SU-DHL-6 (cell line): ENCODE data around the gene NANS.

ENCODE experiments used
- H2AFZ ChIP-seq: fragments of 200-600 bp; sonication (generic); 2 replicates; pipeline ENCODE4 v1.6.1; 2014; ENCODE audit warnings: low read depth, mild to moderate bottlenecking, moderate library complexity, mixed read lengths, antibody characterized with exemption, low read length; ENCODE audit not compliant: severe bottlenecking
- H3F3A ChIP-seq: fragments of 200-600 bp; shearing (Covaris generic); 2 replicates; pipeline ENCODE4 v1.6.0; 2016; ENCODE audit warnings: antibody characterized with exemption, mild to moderate bottlenecking; ENCODE audit not compliant: insufficient read depth
- H3K27ac ChIP-seq: fragments of 200-600 bp; sonication (generic); 2 replicates; pipeline ENCODE4 v1.5.1; 2016; ENCODE audit warnings: low read depth, mild to moderate bottlenecking, low read length, moderate library complexity, mixed read lengths
- H3K27me3 ChIP-seq: fragments of 200-600 bp; sonication (generic), shearing (Covaris generic); 2 replicates; pipeline ENCODE4 v1.6.0; 2014; ENCODE audit warnings: mild to moderate bottlenecking, low read length
- H3K36me3 ChIP-seq: fragments of 200-600 bp; sonication (generic); 2 replicates; pipeline ENCODE4 v1.6.1; 2014; ENCODE audit warnings: mild to moderate bottlenecking, low read length, mixed read lengths
- H3K4me2 ChIP-seq: fragments of 300-600, 200-600 bp; shearing (Covaris generic), sonication (generic); 2 replicates; pipeline ENCODE4 v1.6.0; 2014; ENCODE audit warnings: low read length, low read depth, mild to moderate bottlenecking; ENCODE audit not compliant: poor library complexity, severe bottlenecking
- H3K4me3 ChIP-seq: fragments of 200-600 bp; sonication (generic); 2 replicates; pipeline ENCODE4 v1.5.1; 2014; ENCODE audit warnings: antibody characterized with exemption, low read length, mild to moderate bottlenecking, mixed read lengths; ENCODE audit not compliant: insufficient read depth, poor library complexity, severe bottlenecking
- H3K79me2 ChIP-seq: fragments of 200-600 bp; sonication (generic); 2 replicates; pipeline ENCODE4 v1.6.1; 2014; ENCODE audit warnings: mild to moderate bottlenecking, low read length, moderate library complexity; ENCODE audit not compliant: insufficient read depth
- H3K9ac ChIP-seq: fragments of 200-600 bp; sonication (generic); 2 replicates; pipeline ENCODE4 v1.7.0; 2014; ENCODE audit warnings: mild to moderate bottlenecking, low read length
- H3K9me2 ChIP-seq: fragments of 200-600 bp; sonication (generic); replicated peaks from 2 replicates; pipeline ENCODE4 v1.6.1; 2014; ENCODE audit warnings: low read length; ENCODE audit not compliant: insufficient read depth
- H3K9me3 ChIP-seq: fragments of 200-600 bp; sonication (generic); 2 replicates; pipeline ENCODE4 v1.6.1; 2014; ENCODE audit warnings: low read length, mixed read lengths; ENCODE audit not compliant: insufficient read depth
- H4K20me1 ChIP-seq: fragments of 200-600 bp; sonication (generic); 2 replicates; pipeline ENCODE4 v1.6.1; 2014; ENCODE audit warnings: low read depth, mild to moderate bottlenecking, antibody characterized with exemption, low read length, moderate library complexity, mixed read lengths
- CTCF ChIP-seq: fragments of 200-600 bp; sonication (generic); IDR thresholded peaks from one replicate; pipeline ENCODE4 v1.5.1; 2017; ENCODE audit warnings: antibody characterized with exemption, mild to moderate bottlenecking, low read length, moderate library complexity; ENCODE audit not compliant: insufficient read depth, poor library complexity, severe bottlenecking
- EZH2phosphoT487 ChIP-seq: fragments of 200-600 bp; sonication (generic), shearing (Covaris generic); conservative IDR thresholded peaks from 2 replicates; pipeline ENCODE4 v1.6.1; 2018; ENCODE audit warnings: mild to moderate bottlenecking, antibody characterized with exemption, low read length, moderate library complexity, mixed read lengths

The NANS gene

GRCh38 chr9:98101868-98102273, 45.3 kb downstream of the NANS start:
- Histone ChIP-seq H4K20me1 (no peaks in the 10 kb centered on the region), H3K9me2 (no peaks in the 10 kb centered on the region), H3K36me3 (no peaks in the 10 kb centered on the region), H3K27me3 (no peaks in the 10 kb centered on the region), H3K4me3 (peak overlapping the region; percentile 20), H3F3A (peaks cover 38% of the 10 kb centered on the region), H3K9ac (peak overlapping the region; percentile 12; the same call in 1 of the 2 replicates), H3K9me3 (no peaks in the 10 kb centered on the region), H3K27ac (peak overlapping the region; percentile 85), H3K4me2 (peak overlapping the region; percentile 47), H3K79me2 (no peaks in the 10 kb centered on the region), H2AFZ (no peak overlapping the region)
- TF ChIP-seq EZH2phosphoT487 (no peak), CTCF (no peak)

DNA sequence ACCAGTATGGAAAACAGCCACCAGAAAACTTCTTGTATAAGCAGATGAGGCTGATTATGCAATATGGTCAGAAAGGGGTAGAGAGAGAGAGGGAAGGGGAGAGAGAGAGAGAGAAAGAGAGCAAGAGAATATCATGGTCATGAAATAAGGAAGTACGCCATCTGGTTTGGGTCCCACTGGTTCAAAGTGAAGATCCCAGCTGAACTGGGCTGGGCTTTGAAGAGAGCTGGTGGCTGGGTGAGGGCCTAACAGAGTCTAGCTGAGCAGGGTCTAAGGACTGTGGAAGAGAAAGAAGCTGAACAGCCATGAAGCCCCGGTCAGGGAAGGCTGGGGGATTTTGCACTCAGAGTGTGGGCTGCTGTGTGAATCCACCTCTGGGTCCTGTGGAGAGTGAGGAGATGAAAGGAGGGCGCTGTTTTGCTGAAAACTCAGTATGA, 47.9 kb downstream of the NANS start:
- Histone ChIP-seq H3K4me3 (no peak overlapping the region), H3K79me2 (no peaks in the 10 kb centered on the region), H3K36me3 (no peaks in the 10 kb centered on the region), H3K27me3 (no peaks in the 10 kb centered on the region), H3K4me2 (peak overlapping the region; percentile 46), H3K9me3 (no peaks in the 10 kb centered on the region), H3K27ac (peak overlapping the region; percentile 79), H3K9ac (peak overlapping the region; percentile 28; the same call in 1 of the 2 replicates), H3K9me2 (no peaks in the 10 kb centered on the region), H3F3A (peaks cover 46% of the 10 kb centered on the region), H4K20me1 (no peaks in the 10 kb centered on the region), H2AFZ (peak overlapping the region; percentile 42)
- TF ChIP-seq CTCF, result no peak
- no peak for TF ChIP-seq EZH2phosphoT487

DNA sequence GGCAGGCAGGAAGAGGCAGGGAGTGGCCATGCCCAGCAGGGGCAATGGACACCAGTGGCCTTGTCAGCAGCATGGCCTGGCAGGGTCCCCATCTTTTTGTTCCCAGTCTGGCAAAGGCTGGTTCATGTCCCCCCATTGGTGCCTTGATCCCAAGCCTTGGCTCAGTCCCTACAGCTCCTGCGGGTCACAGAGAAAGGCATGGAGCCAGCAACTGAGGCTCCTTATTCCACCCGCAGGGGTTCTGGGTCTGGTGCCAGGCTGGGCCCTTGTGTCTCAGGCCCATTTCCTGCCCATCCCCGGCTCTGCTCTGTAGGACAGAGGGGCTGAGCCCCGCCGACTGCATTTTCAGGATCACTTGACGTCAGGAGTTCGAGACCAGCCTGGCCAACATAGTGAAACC, 48.5 kb downstream of the NANS start:
- Histone ChIP-seq H3F3A (peaks cover 41% of the 10 kb centered on the region), H3K79me2 (no peaks in the 10 kb centered on the region), H3K9me2 (no peaks in the 10 kb centered on the region), H3K27ac (peak overlapping the region; percentile 79), H3K4me3 (no peak overlapping the region), H3K9ac (peak overlapping the region; percentile 28; the same call in 1 of the 2 replicates), H3K4me2 (no peak overlapping the region), H2AFZ (no peak overlapping the region), H3K36me3 (no peaks in the 10 kb centered on the region), H3K9me3 (no peaks in the 10 kb centered on the region), H3K27me3 (no peaks in the 10 kb centered on the region), H4K20me1 (no peaks in the 10 kb centered on the region)
- TF ChIP-seq EZH2phosphoT487 (no peak), CTCF (no peak)
